Stimulated activated naive B cell treated with anti-CD40 and anti-IgM and Interleukin-4, amounts not matched to agents 10 μg/mL and 1 μg/mL and 100 μg/mL, for 72 hours (primary cell): ENCODE measurements around the gene CHKB.
A peak's percentile ranks its signal among the peaks of the same experiment; 100 is the strongest.
"Not testable (repeated sequence)": the region's sequence is repeated elsewhere in the genome, so short reads cannot be mapped to it uniquely, and the experiment has no call there.

Experiments
- ATAC-seq, 2 donors: fragments of 150-1000 bp; cut with Tn5 transposase; replicated peaks; 2 replicates each; pipeline ENCODE4 v1.10.0; 2021; ENCODE audit warnings: moderate library complexity in 1 of 2
- DNase-seq: peaks from one replicate; pipeline ENCODE4 v3.0.0; 2021
- H3K27ac Mint-ChIP-seq: one replicate; pipeline ENCODE4 v1.8.0; 2022; ENCODE audit warnings: mild to moderate bottlenecking, mixed read lengths
- H3K27me3 Mint-ChIP-seq, 2 donors: one replicate each; pipeline ENCODE4 v1.8.0; 2022; ENCODE audit warnings: mixed read lengths in 2 of 2
- H3K36me3 Mint-ChIP-seq, 2 donors: one replicate each; pipeline ENCODE4 v1.8.0; 2022; ENCODE audit warnings: mixed read lengths in 2 of 2, mild to moderate bottlenecking in 1 of 2
- H3K4me1 Mint-ChIP-seq, 2 donors: one replicate each; pipeline ENCODE4 v1.8.0; 2022; ENCODE audit warnings: mixed read lengths in 2 of 2, mild to moderate bottlenecking in 1 of 2
- H3K4me3 Mint-ChIP-seq, 2 donors: one replicate each; pipeline ENCODE4 v1.8.0; 2022; ENCODE audit warnings: mild to moderate bottlenecking in 2 of 2, mixed read lengths in 2 of 2, moderate library complexity in 1 of 2
- H3K9me3 Mint-ChIP-seq, 2 donors: one replicate each; pipeline ENCODE4 v1.8.0; 2022; ENCODE audit warnings: mixed read lengths in 2 of 2, mild to moderate bottlenecking in 1 of 2

Gene CHKB

DNA sequence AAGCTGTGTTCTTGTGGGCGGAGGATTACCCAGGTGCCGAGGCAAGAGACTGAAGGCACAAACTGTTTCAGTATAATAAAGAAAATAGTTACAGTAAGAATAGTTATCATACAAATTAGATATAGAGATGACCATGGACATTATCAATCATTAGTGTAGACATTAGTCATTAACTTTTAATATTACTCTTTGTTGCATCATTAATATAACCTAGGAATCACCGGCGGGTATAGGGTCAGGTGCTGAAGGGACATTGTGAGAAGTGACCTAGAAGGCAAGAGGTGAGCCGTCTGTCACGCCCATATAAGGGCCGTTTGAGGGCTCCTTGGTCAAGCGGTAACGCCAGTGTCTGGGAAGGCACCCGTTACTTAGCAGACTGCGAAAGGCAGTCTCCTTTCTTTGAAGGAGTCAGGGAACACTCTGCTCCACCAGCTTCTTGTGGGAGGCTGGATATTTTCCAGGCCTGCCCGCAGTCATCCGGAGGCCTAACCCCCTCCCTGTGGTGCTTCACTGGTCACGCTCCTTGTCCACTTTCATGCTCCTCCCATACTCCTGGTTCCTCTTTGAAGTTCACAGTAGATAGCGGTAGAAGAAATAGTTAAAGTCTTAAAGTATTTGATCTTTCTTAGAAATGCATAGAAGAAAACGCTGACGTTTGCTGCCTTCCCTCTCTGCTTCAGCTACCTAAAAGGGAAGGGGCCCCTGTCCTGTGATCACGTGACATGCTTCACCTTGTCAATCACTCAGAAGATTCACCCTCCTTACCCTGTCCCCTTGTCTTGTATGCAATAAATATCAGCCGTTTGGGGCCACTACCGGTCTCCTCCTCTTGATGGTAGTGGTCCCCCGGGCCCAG lies 48.6 kb downstream of the CHKB start:
- peak overlapping the region; percentile 39 to 46 for H3K4me3 Mint-ChIP-seq
- H3K27me3 Mint-ChIP-seq, H3K9me3 Mint-ChIP-seq, H3K36me3 Mint-ChIP-seq, DNase-seq, ATAC-seq: not testable (repeated sequence)
- H3K4me1 Mint-ChIP-seq, result peaks cover 30 to 53% of the 10 kb centered on the region in 2 donors
- peak overlapping the region; percentile 90 for H3K27ac Mint-ChIP-seq

DNA sequence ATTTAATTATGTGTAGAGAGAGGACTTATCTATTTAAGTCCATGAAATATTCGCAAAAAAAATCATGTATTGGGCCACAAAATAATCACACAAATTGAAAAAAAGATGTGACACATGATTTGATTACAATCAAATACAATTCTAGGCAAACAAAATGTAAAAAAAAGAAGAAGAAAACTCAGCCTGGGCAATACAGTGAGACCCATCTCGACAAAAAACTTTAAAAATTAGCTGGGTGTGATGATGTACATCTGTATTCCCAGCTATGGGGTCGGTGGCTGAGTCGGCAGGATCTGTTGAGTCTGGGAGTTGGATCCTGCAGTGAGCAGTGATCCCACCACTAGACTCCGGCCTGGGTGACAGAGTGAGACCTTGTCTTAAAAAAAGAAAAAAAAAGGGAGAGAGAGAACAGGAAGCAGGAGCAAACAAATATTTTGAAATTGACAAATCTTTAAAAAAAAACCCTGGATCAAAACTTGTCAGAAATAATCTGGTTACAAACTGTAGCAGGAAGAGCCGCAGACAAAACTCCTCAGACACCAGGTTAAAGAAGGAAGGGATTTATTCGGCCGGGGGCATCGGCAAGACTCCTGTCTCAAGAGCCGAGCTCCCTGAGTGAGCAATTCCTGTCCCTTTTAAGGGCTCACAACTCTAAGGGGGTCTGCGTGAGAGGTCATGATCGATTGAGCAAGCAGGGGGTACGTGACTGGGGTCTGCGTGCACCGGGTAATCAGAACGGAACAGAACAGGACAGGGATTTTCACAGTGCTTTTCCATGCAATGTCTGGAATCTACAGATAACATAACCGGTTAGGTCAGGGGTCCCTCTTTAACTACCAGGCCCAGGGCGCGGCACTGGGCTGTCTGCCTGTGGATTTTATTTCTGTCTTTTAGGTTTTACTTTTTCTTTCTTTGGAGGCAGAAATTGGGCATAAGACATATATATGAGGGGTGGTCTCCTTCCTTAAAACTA lies 49.5 kb downstream of the CHKB start:
- Mint-ChIP-seq H3K4me1 (peaks cover 36 to 53% of the 10 kb centered on the region in 2 donors), H3K27ac (peak overlapping the region; percentile 92), H3K27me3 (no peaks in the 10 kb centered on the region), H3K9me3 (no peaks in the 10 kb centered on the region), H3K36me3 (peaks cover 16 to 18% of the 10 kb centered on the region in 2 donors), H3K4me3 (peak overlapping the region; percentile 93 to 99)
- no peak for ATAC-seq
- DNase-seq, result no peak

DNA sequence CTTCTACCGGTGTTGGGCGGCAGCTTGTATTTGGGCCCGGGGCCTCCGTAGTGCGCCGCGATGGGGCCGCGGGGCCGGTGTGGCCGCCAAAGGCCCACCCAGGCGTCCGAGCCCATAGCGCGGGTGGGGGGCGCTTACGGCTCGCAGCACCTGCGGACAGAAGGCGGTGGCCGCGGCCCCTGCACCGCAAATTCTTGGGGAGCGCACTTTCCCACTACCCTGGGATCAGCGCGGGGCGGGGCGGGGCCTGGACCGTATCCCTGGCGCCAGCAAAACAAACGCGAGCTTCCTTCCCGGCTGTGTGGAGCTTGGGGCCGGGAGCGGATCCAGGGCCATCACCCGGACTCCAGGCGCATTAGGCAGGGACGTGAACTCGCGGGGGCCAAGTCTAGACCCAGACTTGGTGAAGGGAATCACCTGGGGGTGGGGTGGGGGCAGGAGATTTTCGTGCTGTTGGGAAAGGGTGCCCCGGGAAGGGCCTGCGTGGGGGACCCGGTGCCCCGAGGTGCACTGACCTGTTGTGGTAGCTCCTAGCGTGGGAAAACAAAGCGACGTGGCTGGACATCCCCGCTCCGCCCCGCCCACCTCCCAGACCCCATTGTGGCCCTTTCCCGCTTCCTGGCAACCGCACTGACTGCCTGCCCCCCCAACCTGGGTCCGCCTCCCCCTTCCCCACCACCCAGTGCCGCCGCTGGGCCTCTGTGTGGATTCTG lies 50.5 kb downstream of the CHKB start:
- peak overlapping the region; percentile 93 to 99 for H3K4me3 Mint-ChIP-seq
- H3K9me3 Mint-ChIP-seq, result no peaks in the 10 kb centered on the region
- DNase-seq (no peak), ATAC-seq (no peak)
- H3K27ac Mint-ChIP-seq, result peak overlapping the region; percentile 100
- H3K27me3 Mint-ChIP-seq, result no peaks in the 10 kb centered on the region
- H3K4me1 Mint-ChIP-seq, result peaks cover 40 to 57% of the 10 kb centered on the region in 2 donors
- peaks cover 24% of the 10 kb centered on the region in 2 donors for H3K36me3 Mint-ChIP-seq

DNA sequence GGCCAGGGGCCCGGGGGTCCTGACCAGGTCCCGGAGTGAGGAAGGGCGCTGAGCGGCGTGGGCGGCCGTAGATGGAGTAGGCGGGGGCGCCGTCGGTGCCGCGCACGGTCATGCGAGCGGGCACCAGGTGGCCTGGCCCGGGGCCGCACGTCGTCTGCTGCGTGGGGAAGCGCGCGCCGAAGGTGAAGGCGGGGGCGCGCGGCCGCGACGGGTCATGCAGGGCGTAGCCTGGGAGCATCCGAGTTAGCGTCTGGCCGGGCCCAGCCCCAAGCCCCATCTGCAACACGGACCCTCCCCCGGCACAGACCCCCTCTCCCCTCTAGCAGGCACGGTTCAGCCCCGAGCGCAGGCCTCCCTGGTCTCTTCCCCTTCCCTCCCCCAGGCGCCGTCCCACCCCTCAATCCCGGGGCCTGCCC lies 51.1 kb downstream of the CHKB start:
- Mint-ChIP-seq H3K36me3 (peaks cover 29% of the 10 kb centered on the region in 2 donors), H3K4me3 (peak overlapping the region; percentile 93 to 99), H3K4me1 (peaks cover 45 to 59% of the 10 kb centered on the region in 2 donors), H3K9me3 (no peaks in the 10 kb centered on the region), H3K27me3 (no peaks in the 10 kb centered on the region), H3K27ac (peak overlapping the region; percentile 100)
- ATAC-seq (peak; percentile 55 to 56), DNase-seq (peak; percentile 79)

DNA sequence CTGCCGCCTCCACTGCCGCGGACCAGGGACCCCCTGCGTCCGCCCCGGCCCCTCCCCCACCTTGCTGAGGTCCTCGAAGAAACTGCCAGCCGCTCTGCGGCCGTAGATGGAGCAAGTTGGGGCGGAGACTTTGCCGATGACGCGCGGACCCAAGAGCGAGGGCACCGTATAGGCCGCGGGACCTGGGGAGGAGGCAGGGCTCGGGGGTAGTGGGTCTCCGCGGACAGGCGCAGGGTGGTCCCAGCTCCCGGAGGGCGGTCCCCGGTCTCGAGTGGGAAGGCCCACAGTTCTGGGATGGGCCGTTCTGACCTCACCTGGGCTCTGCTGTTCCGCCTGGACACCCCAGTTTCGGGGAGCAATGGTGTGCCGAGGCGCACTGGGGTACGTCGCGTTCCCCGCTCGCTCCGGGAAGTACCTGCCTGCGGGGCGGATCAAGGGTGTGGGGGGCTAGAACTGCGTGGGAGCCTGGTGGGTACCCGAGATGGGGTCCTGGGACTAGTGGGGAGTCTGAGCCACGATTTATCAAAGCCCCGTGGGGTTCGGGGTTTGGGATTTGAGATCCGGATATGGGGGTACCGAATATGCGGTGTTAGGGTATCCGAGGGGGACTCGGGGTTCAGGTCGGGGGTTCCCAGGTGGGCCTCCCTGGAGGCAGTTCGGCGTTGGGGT lies 51.6 kb downstream of the CHKB start:
- peak; percentile 85 for DNase-seq
- ATAC-seq, result peak; percentile 55
- Mint-ChIP-seq H3K27ac (peak overlapping the region; percentile 100), H3K36me3 (peaks cover 29% of the 10 kb centered on the region in 2 donors), H3K9me3 (no peaks in the 10 kb centered on the region), H3K27me3 (no peaks in the 10 kb centered on the region), H3K4me3 (peak overlapping the region; percentile 93 to 99), H3K4me1 (peaks cover 45 to 60% of the 10 kb centered on the region in 2 donors)

DNA sequence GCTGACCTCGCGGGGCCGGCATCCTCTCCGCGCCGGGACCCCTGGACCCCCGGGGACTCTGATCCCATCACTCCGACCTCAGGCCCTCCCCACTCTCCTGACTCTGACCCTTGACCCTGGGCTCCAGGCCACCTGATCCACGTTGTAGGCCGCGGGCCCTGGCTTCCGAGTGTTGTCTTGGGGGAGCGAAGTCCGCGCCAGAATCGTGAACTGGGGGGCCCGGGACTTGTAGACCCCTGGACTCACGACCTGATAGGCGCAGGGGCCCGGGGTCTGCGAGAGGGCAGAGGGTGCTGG lies 52.1 kb downstream of the CHKB start:
- no peaks in the 10 kb centered on the region for H3K9me3 Mint-ChIP-seq
- ATAC-seq (peak; percentile 2 to 7), DNase-seq (no peak)
- H3K27ac Mint-ChIP-seq, result peak overlapping the region; percentile 100
- H3K27me3 Mint-ChIP-seq, result no peaks in the 10 kb centered on the region
- H3K36me3 Mint-ChIP-seq, result peaks cover 29% of the 10 kb centered on the region in 2 donors
- H3K4me1 Mint-ChIP-seq, result peaks cover 45 to 62% of the 10 kb centered on the region in 2 donors
- peak overlapping the region; percentile 93 to 99 for H3K4me3 Mint-ChIP-seq

DNA sequence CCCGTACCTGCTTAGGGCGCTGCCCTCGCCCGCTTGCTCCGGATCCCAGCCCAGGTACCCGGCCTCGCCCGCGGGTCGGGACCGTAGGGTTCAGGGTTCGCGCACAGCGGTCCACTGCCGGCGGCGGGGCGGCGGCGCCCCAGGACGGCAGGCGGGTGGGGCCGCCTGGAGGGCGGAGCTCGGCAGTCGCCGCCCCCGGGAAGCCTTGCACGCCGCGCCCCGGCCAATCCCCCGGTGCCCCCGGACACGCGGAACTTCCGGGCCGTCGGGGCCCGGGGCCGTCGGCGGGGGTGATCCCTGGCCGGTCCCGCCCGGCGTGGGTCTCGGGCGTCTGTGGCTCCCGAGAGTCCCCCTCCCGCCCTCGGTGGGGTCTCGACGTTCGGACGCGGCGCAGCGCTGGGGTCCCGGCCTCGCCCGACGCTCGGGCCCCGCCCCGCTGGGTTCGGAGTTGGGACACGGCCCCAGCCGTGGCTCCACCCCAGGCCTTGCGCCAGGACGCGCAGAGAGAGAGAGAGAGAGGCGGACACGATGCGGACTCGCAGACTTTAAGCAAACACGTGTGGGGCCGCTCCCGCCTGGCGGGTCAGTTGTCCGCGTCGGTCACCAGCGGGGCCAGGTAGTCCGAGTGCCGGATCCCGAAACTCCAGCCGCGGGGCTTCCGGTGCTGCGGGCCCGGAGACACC lies 52.6 kb downstream of the CHKB start, which contains the start of gene TYMP:
Gene TYMP (minus strand): TSS at position 116 of the 683 bp plus-strand sequence. CDS start 303 bp downstream, outside the sequence.
- peak; percentile 33 to 35 for ATAC-seq
- no peaks in the 10 kb centered on the region for H3K27me3 Mint-ChIP-seq
- H3K4me1 Mint-ChIP-seq, result peaks cover 45 to 67% of the 10 kb centered on the region in 2 donors
- peaks cover 29 to 33% of the 10 kb centered on the region in 2 donors for H3K36me3 Mint-ChIP-seq
- H3K9me3 Mint-ChIP-seq, result no peaks in the 10 kb centered on the region
- peak within 1 kb of the TSS; percentile 100 for H3K27ac Mint-ChIP-seq
- H3K4me3 Mint-ChIP-seq, result peak within 1 kb of the TSS; percentile 93 to 99
- peak; percentile 80 for DNase-seq

DNA sequence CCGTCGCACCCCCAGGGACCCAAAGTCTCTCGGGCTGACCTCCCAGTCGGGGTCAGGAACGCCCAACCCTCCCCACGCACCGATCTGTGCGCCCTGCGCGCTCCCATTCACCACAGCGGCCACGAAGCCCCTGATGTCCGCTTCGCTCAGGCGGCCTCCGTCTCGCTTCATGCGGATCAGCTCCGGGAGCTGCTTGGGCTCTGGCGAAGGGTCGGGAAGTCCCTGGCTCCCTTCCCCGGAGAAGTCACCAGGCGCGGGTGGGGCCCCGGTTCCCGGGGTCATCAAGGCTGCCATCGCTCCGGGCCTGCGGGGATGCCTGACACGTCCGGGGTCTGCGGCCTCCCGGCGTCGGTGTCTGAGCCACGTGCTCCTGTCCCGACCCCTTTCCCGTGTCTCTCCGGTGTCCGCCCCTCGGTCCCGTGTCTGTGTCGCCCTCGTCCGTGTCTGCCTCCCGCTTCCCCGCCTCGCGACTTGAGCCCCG lies 53.2 kb downstream of the CHKB start:
- peaks cover 35 to 39% of the 10 kb centered on the region in 2 donors for H3K36me3 Mint-ChIP-seq
- H3K4me3 Mint-ChIP-seq, result peak overlapping the region; percentile 87 to 93
- H3K9me3 Mint-ChIP-seq, result no peaks in the 10 kb centered on the region
- peak overlapping the region; percentile 94 for H3K27ac Mint-ChIP-seq
- H3K4me1 Mint-ChIP-seq, result peaks cover 48 to 68% of the 10 kb centered on the region in 2 donors
- no peak for DNase-seq
- ATAC-seq, result no peak
- no peaks in the 10 kb centered on the region for H3K27me3 Mint-ChIP-seq
